C4-2B (cell line): ENCODE results near the gene NSF.

Experiments
- H3K27ac ChIP-seq: fragments of 450-650 bp; 2 replicates; pipeline ENCODE4 v1.5.1; 2017
- ZFX ChIP-seq: fragments of 450-650 bp; IDR thresholded peaks from 2 replicates; pipeline ENCODE4 v1.6.1; 2017
- TF ChIP-seq, protein P1 (sequence below): fragments of 450-650 bp; conservative IDR thresholded peaks from 2 replicates; pipeline ENCODE4 v1.5.1; 2017; ENCODE audit warnings: mild to moderate bottlenecking

The NSF gene

DNA sequence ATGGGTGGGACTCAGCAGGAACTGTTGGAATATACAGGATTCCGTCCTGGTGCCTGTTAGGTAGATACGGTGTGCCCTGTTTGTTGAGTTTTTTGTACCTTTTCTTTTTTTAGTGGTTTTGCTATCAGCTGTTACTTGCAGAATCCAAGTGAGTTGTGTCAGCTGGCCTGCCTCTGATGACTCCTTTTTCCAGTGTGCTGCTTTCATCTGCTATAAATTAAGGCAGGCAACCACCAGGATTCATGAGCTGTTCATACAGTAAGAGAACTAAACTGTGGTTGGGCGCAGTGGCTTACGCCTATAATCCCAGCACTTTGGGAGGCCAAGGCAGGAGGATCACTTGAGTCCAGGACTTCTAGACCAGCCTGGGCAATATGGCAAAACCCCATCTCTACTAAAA lies 148.1 kb downstream of the NSF start:
- H3K27ac ChIP-seq = no peak overlapping the region
- TF ChIP-seq ZFX = no peak
- TF ChIP-seq, protein P1, sequence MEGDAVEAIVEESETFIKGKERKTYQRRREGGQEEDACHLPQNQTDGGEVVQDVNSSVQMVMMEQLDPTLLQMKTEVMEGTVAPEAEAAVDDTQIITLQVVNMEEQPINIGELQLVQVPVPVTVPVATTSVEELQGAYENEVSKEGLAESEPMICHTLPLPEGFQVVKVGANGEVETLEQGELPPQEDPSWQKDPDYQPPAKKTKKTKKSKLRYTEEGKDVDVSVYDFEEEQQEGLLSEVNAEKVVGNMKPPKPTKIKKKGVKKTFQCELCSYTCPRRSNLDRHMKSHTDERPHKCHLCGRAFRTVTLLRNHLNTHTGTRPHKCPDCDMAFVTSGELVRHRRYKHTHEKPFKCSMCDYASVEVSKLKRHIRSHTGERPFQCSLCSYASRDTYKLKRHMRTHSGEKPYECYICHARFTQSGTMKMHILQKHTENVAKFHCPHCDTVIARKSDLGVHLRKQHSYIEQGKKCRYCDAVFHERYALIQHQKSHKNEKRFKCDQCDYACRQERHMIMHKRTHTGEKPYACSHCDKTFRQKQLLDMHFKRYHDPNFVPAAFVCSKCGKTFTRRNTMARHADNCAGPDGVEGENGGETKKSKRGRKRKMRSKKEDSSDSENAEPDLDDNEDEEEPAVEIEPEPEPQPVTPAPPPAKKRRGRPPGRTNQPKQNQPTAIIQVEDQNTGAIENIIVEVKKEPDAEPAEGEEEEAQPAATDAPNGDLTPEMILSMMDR = no peak

DNA sequence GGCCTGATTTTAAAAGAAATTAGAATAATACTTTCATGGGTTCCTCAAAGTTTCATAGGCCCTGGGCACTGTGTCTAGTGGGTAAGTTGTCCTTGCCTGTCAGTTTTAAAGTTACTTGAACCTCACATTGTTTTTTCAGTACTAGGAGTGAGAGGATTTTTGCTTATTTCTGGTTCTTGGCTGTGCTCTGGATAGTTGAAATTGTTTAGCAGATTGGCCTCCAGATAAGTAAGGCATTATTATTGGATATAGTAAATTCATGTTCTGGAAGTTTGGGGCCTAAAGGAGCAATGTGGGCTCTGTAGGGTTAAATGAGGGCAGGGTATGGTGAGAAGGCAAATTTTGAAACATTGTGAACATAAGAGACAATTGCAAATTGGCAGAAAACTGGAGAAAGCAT lies 149.5 kb downstream of the NSF start:
- H3K27ac ChIP-seq = no peak overlapping the region
- TF ChIP-seq, protein P1 = no peak
- TF ChIP-seq ZFX = no peak

DNA sequence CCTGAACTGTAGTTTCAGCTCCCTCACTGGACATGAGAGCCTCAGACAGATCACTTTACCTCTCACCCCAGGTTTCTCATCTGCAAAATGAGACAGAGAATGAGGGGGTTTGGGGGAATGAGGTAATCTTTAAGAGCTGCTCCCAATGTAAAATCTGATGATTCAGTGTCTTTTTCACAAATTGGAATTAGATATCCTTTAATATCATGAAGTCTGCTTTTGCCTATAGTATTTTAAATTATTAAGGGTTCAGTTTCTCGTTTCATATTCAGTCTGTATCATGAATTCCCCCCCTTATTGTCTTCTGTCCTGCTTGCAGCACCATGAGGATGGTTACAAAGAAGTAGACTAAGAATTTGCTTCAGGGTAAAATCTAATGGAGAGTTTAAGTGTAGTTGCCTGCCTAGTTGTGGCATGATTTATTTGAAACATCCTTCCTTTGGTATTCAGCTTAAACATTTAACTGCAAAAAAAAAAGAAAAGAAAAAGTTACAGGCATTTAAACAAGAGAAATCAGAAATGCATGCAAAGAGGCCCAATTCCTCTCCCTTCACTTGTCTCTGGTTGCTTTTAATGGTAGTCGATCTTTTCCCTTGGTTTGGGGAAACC lies 150.8 kb downstream of the NSF start:
- H3K27ac ChIP-seq = no peak overlapping the region
- TF ChIP-seq, protein P1 = no peak
- TF ChIP-seq ZFX = no peak

DNA sequence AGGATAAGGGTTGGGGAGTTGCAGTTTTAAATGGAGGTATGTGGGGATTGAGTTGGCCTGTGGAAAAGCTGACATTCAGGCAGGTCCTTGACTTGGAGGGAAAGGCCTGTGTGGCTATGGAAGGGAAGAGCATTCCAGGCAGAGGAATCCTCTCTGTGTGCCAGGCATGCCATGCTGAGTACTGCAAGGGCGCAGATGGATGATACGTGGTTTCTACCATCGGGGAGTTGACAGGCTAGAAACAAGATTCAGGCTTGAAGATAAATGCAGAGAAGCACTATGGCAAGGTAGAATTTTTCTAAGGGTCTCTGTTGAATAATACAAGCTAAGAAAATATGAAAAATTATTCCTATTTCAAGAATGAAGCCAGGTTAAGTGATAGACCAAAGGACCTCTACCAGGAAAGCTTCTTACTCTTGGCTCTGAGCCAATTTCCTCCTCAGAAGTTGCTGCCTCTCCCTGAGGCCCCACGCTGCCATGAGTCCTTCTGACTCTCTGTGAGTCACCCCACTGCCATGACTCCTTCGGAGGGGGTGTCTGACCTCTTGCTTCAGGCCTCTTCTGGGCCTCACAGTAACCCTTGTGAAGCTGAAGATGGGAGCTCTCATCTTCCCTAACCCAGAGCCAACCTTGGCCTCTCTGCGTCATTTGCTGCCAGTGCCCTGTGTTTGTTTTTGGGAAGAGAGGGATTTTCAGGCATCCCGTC lies 152.2 kb downstream of the NSF start:
- TF ChIP-seq ZFX = no peak
- TF ChIP-seq, protein P1 = no peak
- H3K27ac ChIP-seq = no peak overlapping the region

DNA sequence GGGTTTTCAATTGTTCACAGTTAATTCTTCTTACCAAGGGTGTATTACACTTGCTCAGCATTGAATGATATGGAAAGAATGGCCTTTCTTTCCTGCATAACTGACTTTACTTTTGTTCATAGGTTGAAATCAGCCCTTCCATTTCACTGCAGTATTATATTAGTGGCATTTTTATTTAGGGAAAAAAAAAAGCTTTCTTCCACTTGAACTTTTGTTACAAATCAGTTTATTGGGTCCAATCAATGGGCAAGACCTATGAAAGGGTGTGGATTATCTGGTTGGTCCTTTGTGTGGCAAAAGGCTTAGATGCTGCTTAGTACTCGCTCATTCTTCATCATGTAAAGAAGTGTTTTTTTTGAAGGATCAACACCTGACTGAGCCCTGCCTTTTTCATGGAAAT lies 154.0 kb downstream of the NSF start:
- TF ChIP-seq ZFX = no peak

DNA sequence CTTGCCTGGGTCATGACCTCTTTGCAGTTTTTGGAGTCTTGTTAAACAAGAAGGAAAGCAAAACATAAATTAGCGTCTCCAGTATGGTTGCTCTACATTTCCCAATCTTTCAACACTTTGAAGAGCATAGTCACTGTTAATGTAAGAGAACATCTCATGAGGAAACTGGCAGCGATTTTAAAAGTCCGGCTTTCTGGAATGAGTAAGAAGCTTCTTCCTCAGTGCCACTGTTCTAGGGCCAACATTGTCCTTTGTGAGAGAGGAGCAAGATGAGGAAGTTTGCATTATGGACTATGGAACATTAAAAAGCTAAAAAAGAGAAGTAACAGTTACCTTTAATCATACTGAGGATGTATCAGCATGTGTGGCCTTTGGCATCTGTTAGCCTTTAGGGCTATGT lies 154.9 kb downstream of the NSF start:
- no peak overlapping the region for H3K27ac ChIP-seq
- no peak for TF ChIP-seq ZFX
- TF ChIP-seq, protein P1 = no peak

More for the DNA sequence above, 154.0 kb downstream of the NSF start:
- H3K27ac ChIP-seq = no peak overlapping the region

DNA sequence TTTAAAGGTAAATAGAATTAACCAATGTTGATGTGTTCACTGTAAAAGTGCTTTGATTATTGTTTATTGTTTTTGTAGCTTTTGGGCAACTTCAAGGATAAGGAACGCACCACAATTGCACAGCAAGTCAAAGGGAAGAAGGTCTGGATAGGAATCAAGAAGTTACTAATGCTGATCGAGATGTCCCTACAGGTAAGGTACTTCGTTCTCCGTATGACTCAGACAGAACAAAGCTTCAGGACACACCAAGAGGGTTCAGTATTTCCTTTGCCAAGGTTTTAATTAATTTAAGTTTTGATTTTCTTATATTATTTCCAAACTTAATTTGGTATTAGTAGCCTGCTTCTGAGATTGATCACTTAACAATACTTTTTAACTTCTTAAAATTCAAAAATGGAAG lies 161.0 kb downstream of the NSF start:
- no peak for TF ChIP-seq ZFX
- TF ChIP-seq, protein P1 = no peak
- no peak overlapping the region for H3K27ac ChIP-seq

DNA sequence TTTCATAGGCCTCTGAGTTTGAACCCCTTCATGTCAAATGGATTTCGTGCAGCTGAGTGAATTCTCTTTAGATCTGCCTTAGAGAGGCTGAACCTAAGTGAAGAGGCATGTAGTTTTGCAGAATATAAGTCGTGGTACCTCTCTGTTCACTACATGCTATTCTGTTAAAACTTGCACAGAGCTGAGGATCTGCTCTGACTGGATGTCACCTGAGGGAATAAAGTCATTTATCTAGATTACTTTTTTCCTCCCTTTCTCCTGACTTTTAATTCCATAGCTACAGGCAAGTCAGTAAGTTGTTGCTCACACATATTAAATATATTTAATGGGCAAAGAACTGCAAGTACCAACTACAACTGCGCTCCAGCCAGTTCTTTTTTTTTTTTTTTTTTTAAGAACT lies 163.3 kb downstream of the NSF start:
- TF ChIP-seq ZFX = no peak
- TF ChIP-seq, protein P1 = no peak
- H3K27ac ChIP-seq = no peak overlapping the region
